Prostate gland (tissue), 2 donors: ENCODE results near the gene PSMB9. TPM values are rescaled to one million over a fixed set of nuclear protein-coding genes. Genes with fewer than 3 reads are reported as not detected.

ENCODE experiments used
- DNase-seq: peaks from one replicate; pipeline ENCODE4 v3.0.0-alpha.2; 2019; ENCODE audit warnings: low spot score
- H3K27ac ChIP-seq, 2 donors: fragments of 200-600 bp; sonication (generic); 2 replicates each; pipeline ENCODE4 v1.5.1; 2017 to 2019
- H3K27me3 ChIP-seq: fragments of 200-600 bp; sonication (generic); replicated peaks from 2 replicates; pipeline ENCODE4 v1.5.1; 2019; ENCODE audit not compliant: insufficient read depth
- H3K36me3 ChIP-seq, 2 donors: fragments of 200-600 bp; sonication (generic); 1 replicate in 1 of 2; 2 replicates in 1 of 2; pipeline versions ENCODE4 v1.5.1 to v1.8.1; 2017 to 2019
- H3K4me1 ChIP-seq: fragments of 200-600 bp; sonication (generic); replicated peaks from 2 replicates; pipeline ENCODE4 v1.5.1; 2019
- H3K4me3 ChIP-seq, 2 donors: fragments of 200-600 bp; sonication (generic); 2 replicates each; pipeline ENCODE4 v1.5.1; 2017 to 2019
- H3K9me3 ChIP-seq: fragments of 200-600 bp; sonication (generic); 2 replicates; pipeline ENCODE4 v1.5.1; 2017
- CTCF ChIP-seq, 4 experiments: fragments of 200-600 bp in 2 of 4; fragments of 450-650 bp in 2 of 4; sonication (generic) in 2 of 4; IDR thresholded peaks; 1 replicate in 3 of 4; 2 replicates in 1 of 4; pipeline ENCODE4 v1.5.1; 2016 to 2019; ENCODE audit warnings: antibody characterized with exemption in 4 of 4, mild to moderate bottlenecking in 2 of 4, moderate library complexity in 2 of 4
- POLR2A ChIP-seq: fragments of 450-650 bp; IDR thresholded peaks from one replicate; pipeline ENCODE4 v1.6.1; 2016; ENCODE audit warnings: antibody characterized with exemption, mild to moderate bottlenecking
- POLR2AphosphoS5 ChIP-seq: sonication (generic); formaldehyde crosslinking; IDR thresholded peaks from one replicate; pipeline ENCODE4 v1.6.1; 2017; ENCODE audit warnings: antibody characterized with exemption
- WGBS: methylation state at CpG from one replicate; pipeline ENCODE4 v1.1.5; 2018; 5-methylcytosine and 5-hydroxymethylcytosine counted together
- intact Hi-C: fragments of 100-400 bp; cut with DNase I; formaldehyde crosslinking; loops from one replicate; pipeline ENCODE4 v1.14.2; 2022
- total RNA-seq, 2 donors: library from RNA; depleted of rRNA; stranded (reverse); fragments of >200 nt; gene quantifications; one replicate each; pipeline ENCODE4 v1.1.0, GENCODE V29; 2016

The PSMB9 gene
- total RNA-seq, 2 donors from 2014 or later: 22.4 to 27.7 TPM

GRCh38 chr6:32882879-32883250 is 28.9 kb downstream of the PSMB9 start:
- H3K4me1 ChIP-seq: no peaks in the 10 kb centered on the region
- H3K27me3 ChIP-seq: no peaks in the 10 kb centered on the region
- intact Hi-C loops: no loop called here
- H3K36me3 ChIP-seq: no peaks in the 10 kb centered on the region
- H3K4me3 ChIP-seq: no peak overlapping the region
- WGBS: 63% methylated on average over 1 of the region's 1 CpG
- TF ChIP-seq POLR2AphosphoS5: no peak
- no peak for TF ChIP-seq CTCF (IDR thresholded peaks at IDR 0.05)
- TF ChIP-seq POLR2A: no peak
- no peak for DNase-seq
- no peaks in the 10 kb centered on the region for H3K9me3 ChIP-seq
- H3K27ac ChIP-seq: no peak overlapping the region

- no peaks in the 10 kb centered on the region for H3K36me3 ChIP-seq
- no peak for DNase-seq
- H3K4me1 ChIP-seq: no peaks in the 10 kb centered on the region
- intact Hi-C loops: no loop called here
- H3K27ac ChIP-seq: no peak overlapping the region
- no peaks in the 10 kb centered on the region for H3K9me3 ChIP-seq
- TF ChIP-seq POLR2A (no peak), POLR2AphosphoS5 (no peak), CTCF (IDR thresholded peaks at IDR 0.05) (no peak)
- no peak overlapping the region for H3K4me3 ChIP-seq
- H3K27me3 ChIP-seq: no peaks in the 10 kb centered on the region
- 19% methylated on average over 5 of the region's 5 CpGs for WGBS
These were observed 29.8 kb downstream of the PSMB9 start for GRCh38 chr6:32883789-32884188.

GRCh38 chr6:32885698-32886286 is 31.8 kb downstream of the PSMB9 start:
- intact Hi-C loops: loop anchor here (5.0 kb wide), 2 partner anchors 47 to 97 kb away; no protein-coding TSS in a partner anchor
- TF ChIP-seq CTCF (IDR thresholded peaks at IDR 0.05) (peak; percentile 36 to 85 (median 76)), POLR2AphosphoS5 (no peak), POLR2A (no peak)
- DNase-seq: no peak
- H3K36me3 ChIP-seq: no peaks in the 10 kb centered on the region
- no peak overlapping the region for H3K27ac ChIP-seq
- no peaks in the 10 kb centered on the region for H3K27me3 ChIP-seq
- no peak overlapping the region for H3K4me3 ChIP-seq
- WGBS: 39% methylated on average over 4 of the region's 4 CpGs
- no peaks in the 10 kb centered on the region for H3K4me1 ChIP-seq
- H3K9me3 ChIP-seq: no peaks in the 10 kb centered on the region

- intact Hi-C loops: loop anchor here (5.0 kb wide), 2 partner anchors 45 to 95 kb away; no protein-coding TSS in a partner anchor
- WGBS: 37% methylated on average over 3 of the region's 3 CpGs
These were observed 32.8 kb downstream of the PSMB9 start for GRCh38 chr6:32886681-32887383.

More at GRCh38 chr6:32886681-32887383, 32.8 kb downstream of the PSMB9 start:
- Histone ChIP-seq H3K4me1 (no peaks in the 10 kb centered on the region), H3K36me3 (no peaks in the 10 kb centered on the region), H3K27me3 (no peaks in the 10 kb centered on the region), H3K27ac (no peak overlapping the region), H3K9me3 (no peaks in the 10 kb centered on the region), H3K4me3 (no peak overlapping the region)
- DNase-seq: no peak
- TF ChIP-seq CTCF (IDR thresholded peaks at IDR 0.05) (no peak), POLR2AphosphoS5 (no peak), POLR2A (no peak)
